ENCODE data around the gene TAAR8. TPM values are rescaled to one million over a fixed set of nuclear protein-coding genes. Genes with fewer than 3 reads are reported as not detected.

The TAAR8 gene
- not detected for total RNA-seq
- long read RNA-seq = 0 reads

GRCh38 chr6:132552372-132552771, at the start of gene TAAR8:
Gene TAAR8, plus strand, starts transcription at chr6:132552672. Its CDS starts 21 bp downstream, at chr6:132552693.
- ATAC-seq (no peak), DNase-seq (no peak)
- intact Hi-C loops (cut with DNase I) = no loop called here
- no peaks in the 10 kb centered on the region for H3K27me3 ChIP-seq (ENCODE audit: low read depth)
- TF ChIP-seq CTCF (IDR thresholded peaks at IDR 0.05) = no peak
- no peak within 1 kb of the TSS for H3K4me3 ChIP-seq
- H3K36me3 ChIP-seq = no peaks in the 10 kb centered on the region
- H3K4me1 ChIP-seq = no peaks in the 10 kb centered on the region
- no peaks in the 10 kb centered on the region for H3K9me3 ChIP-seq
- H3K27ac ChIP-seq = no peak within 1 kb of the TSS

GRCh38 chr6:132504757-132505156, 47.7 kb upstream of the TAAR8 start:
- Histone ChIP-seq H3K27me3 (ENCODE audit: low read depth) (no peaks in the 10 kb centered on the region), H3K9me3 (no peaks in the 10 kb centered on the region), H3K27ac (no peak overlapping the region), H3K36me3 (peaks cover 46% of the 10 kb centered on the region), H3K4me3 (no peak overlapping the region), H3K4me1 (peaks cover 61% of the 10 kb centered on the region)
- intact Hi-C loops (cut with DNase I) = no loop called here
- DNase-seq (no peak), ATAC-seq (no peak)
- no peak for TF ChIP-seq CTCF (IDR thresholded peaks at IDR 0.05)

- H3K4me3 ChIP-seq = no peak overlapping the region
- H3K27ac ChIP-seq = no peak overlapping the region
- no peaks in the 10 kb centered on the region for H3K27me3 ChIP-seq (ENCODE audit: low read depth)
- DNase-seq = no peak
- no peaks in the 10 kb centered on the region for H3K9me3 ChIP-seq
- no peak for TF ChIP-seq CTCF (IDR thresholded peaks at IDR 0.05)
- intact Hi-C loops (cut with DNase I) = no loop called here
- H3K4me1 ChIP-seq = peaks cover 61% of the 10 kb centered on the region
- ATAC-seq = no peak
- peaks cover 46% of the 10 kb centered on the region for H3K36me3 ChIP-seq
Measured at GRCh38 chr6:132505158-132505557, 47.3 kb upstream of the TAAR8 start.

GRCh38 chr6:132506461-132506860, 46.0 kb upstream of the TAAR8 start:
- no peak for DNase-seq
- no peaks in the 10 kb centered on the region for H3K9me3 ChIP-seq
- H3K4me1 ChIP-seq = peaks cover 71% of the 10 kb centered on the region
- no peak overlapping the region for H3K27ac ChIP-seq
- TF ChIP-seq CTCF (IDR thresholded peaks at IDR 0.05) = no peak
- no peak for ATAC-seq
- no peaks in the 10 kb centered on the region for H3K27me3 ChIP-seq (ENCODE audit: low read depth)
- H3K36me3 ChIP-seq = peaks cover 34% of the 10 kb centered on the region
- intact Hi-C loops (cut with DNase I) = no loop called here
- H3K4me3 ChIP-seq = no peak overlapping the region

GRCh38 chr6:132506869-132507808, 45.3 kb upstream of the TAAR8 start:
- ATAC-seq (no peak), DNase-seq (no peak)
- intact Hi-C loops (cut with DNase I) = no loop called here
- peaks cover 28% of the 10 kb centered on the region for H3K36me3 ChIP-seq
- H3K27ac ChIP-seq = no peak overlapping the region
- H3K4me3 ChIP-seq = no peak overlapping the region
- no peaks in the 10 kb centered on the region for H3K9me3 ChIP-seq
- H3K27me3 ChIP-seq (ENCODE audit: low read depth) = no peaks in the 10 kb centered on the region
- H3K4me1 ChIP-seq = peaks cover 77% of the 10 kb centered on the region
- no peak for TF ChIP-seq CTCF (IDR thresholded peaks at IDR 0.05)
